T-helper 2 cell treated with Interferon-gamma antibody and Interleukin-4, amounts not matched to agents 5 μg/mL and 100 μg/mL, for 36 hours (primary cell): ENCODE data around the gene CACNA1B.
"Not testable (repeated sequence)": the region's sequence is repeated elsewhere in the genome, so short reads cannot be mapped to it uniquely, and the experiment has no call there.

Experiments
- DNase-seq: peaks from one replicate; pipeline ENCODE4 v3.0.0; 2021; ENCODE audit warnings: low spot score
- H3K27ac Mint-ChIP-seq: one replicate; pipeline ENCODE4 v1.8.0; 2021; ENCODE audit warnings: mild to moderate bottlenecking, mixed read lengths
- H3K27me3 Mint-ChIP-seq: one replicate; pipeline ENCODE4 v1.8.0; 2021; ENCODE audit warnings: low read depth, mixed read lengths
- H3K36me3 Mint-ChIP-seq: one replicate; pipeline ENCODE4 v1.8.0; 2021; ENCODE audit warnings: low read depth, mixed read lengths
- H3K4me1 Mint-ChIP-seq: one replicate; pipeline ENCODE4 v1.8.0; 2021; ENCODE audit warnings: low read depth, mixed read lengths
- H3K4me3 Mint-ChIP-seq: one replicate; pipeline ENCODE4 v1.8.0; 2022; ENCODE audit warnings: mild to moderate bottlenecking, moderate library complexity, mixed read lengths
- H3K9me3 Mint-ChIP-seq: one replicate; pipeline ENCODE4 v1.8.0; 2021; ENCODE audit warnings: mixed read lengths

CACNA1B gene

GRCh38 chr9:138116521-138116920, 238.9 kb downstream of the CACNA1B start:
- no peak overlapping the region for H3K4me3 Mint-ChIP-seq
- no peaks in the 10 kb centered on the region for H3K27me3 Mint-ChIP-seq
- no peaks in the 10 kb centered on the region for H3K9me3 Mint-ChIP-seq
- no peak overlapping the region for H3K27ac Mint-ChIP-seq
- no peak for DNase-seq
- no peaks in the 10 kb centered on the region for H3K36me3 Mint-ChIP-seq
- H3K4me1 Mint-ChIP-seq: no peaks in the 10 kb centered on the region

- H3K27me3 Mint-ChIP-seq: no peaks in the 10 kb centered on the region
- no peaks in the 10 kb centered on the region for H3K36me3 Mint-ChIP-seq
- H3K27ac Mint-ChIP-seq: no peak overlapping the region
- DNase-seq: no peak
- no peaks in the 10 kb centered on the region for H3K9me3 Mint-ChIP-seq
- no peak overlapping the region for H3K4me3 Mint-ChIP-seq
- H3K4me1 Mint-ChIP-seq: no peaks in the 10 kb centered on the region
Observed at GRCh38 chr9:138117101-138117750, 239.6 kb downstream of the CACNA1B start.

- H3K4me1 Mint-ChIP-seq: no peaks in the 10 kb centered on the region
- no peak overlapping the region for H3K4me3 Mint-ChIP-seq
- H3K27me3 Mint-ChIP-seq: no peaks in the 10 kb centered on the region
- H3K27ac Mint-ChIP-seq: no peak overlapping the region
- no peaks in the 10 kb centered on the region for H3K9me3 Mint-ChIP-seq
- no peak for DNase-seq
- no peaks in the 10 kb centered on the region for H3K36me3 Mint-ChIP-seq
Observed at GRCh38 chr9:138117836-138118235, 240.3 kb downstream of the CACNA1B start.

- H3K4me3 Mint-ChIP-seq: no peak overlapping the region
- H3K36me3 Mint-ChIP-seq: no peaks in the 10 kb centered on the region
Observed at GRCh38 chr9:138118601-138119071, 241.1 kb downstream of the CACNA1B start.

GRCh38 chr9:138119202-138120027, 241.8 kb downstream of the CACNA1B start:
- Mint-ChIP-seq H3K36me3 (no peaks in the 10 kb centered on the region), H3K4me3 (no peak overlapping the region), H3K27ac (no peak overlapping the region), H3K4me1 (no peaks in the 10 kb centered on the region), H3K9me3 (no peaks in the 10 kb centered on the region), H3K27me3 (no peaks in the 10 kb centered on the region)
- no peak for DNase-seq

More at GRCh38 chr9:138118601-138119071, 241.1 kb downstream of the CACNA1B start:
- Mint-ChIP-seq H3K4me1 (no peaks in the 10 kb centered on the region), H3K9me3 (no peaks in the 10 kb centered on the region), H3K27me3 (no peaks in the 10 kb centered on the region), H3K27ac (no peak overlapping the region)
- DNase-seq: no peak

- Mint-ChIP-seq H3K4me3 (no peak overlapping the region), H3K4me1 (no peaks in the 10 kb centered on the region), H3K36me3 (no peaks in the 10 kb centered on the region), H3K27ac (no peak overlapping the region), H3K9me3 (no peaks in the 10 kb centered on the region), H3K27me3 (no peaks in the 10 kb centered on the region)
- DNase-seq: no peak
Observed at GRCh38 chr9:138120072-138120471, 242.5 kb downstream of the CACNA1B start.

- Mint-ChIP-seq H3K27me3 (no peaks in the 10 kb centered on the region), H3K9me3 (no peaks in the 10 kb centered on the region), H3K27ac (no peak overlapping the region), H3K4me1 (no peaks in the 10 kb centered on the region), H3K36me3 (no peaks in the 10 kb centered on the region), H3K4me3 (no peak overlapping the region)
- no peak for DNase-seq
Observed at GRCh38 chr9:138120511-138121437, 243.2 kb downstream of the CACNA1B start.

- no peaks in the 10 kb centered on the region for H3K36me3 Mint-ChIP-seq
- no peaks in the 10 kb centered on the region for H3K27me3 Mint-ChIP-seq
- no peak for DNase-seq
- H3K4me3 Mint-ChIP-seq: no peak overlapping the region
- H3K27ac Mint-ChIP-seq: no peak overlapping the region
- no peaks in the 10 kb centered on the region for H3K4me1 Mint-ChIP-seq
- no peaks in the 10 kb centered on the region for H3K9me3 Mint-ChIP-seq
Observed at GRCh38 chr9:138121438-138122050, 244.0 kb downstream of the CACNA1B start.

- H3K36me3 Mint-ChIP-seq: no peaks in the 10 kb centered on the region
- H3K27me3 Mint-ChIP-seq: no peaks in the 10 kb centered on the region
- DNase-seq: no peak
- H3K9me3 Mint-ChIP-seq: no peaks in the 10 kb centered on the region
- no peak overlapping the region for H3K4me3 Mint-ChIP-seq
- no peaks in the 10 kb centered on the region for H3K4me1 Mint-ChIP-seq
- no peak overlapping the region for H3K27ac Mint-ChIP-seq
Observed at GRCh38 chr9:138122201-138122600, 244.6 kb downstream of the CACNA1B start.

GRCh38 chr9:138122676-138123075, 245.1 kb downstream of the CACNA1B start:
- H3K27me3 Mint-ChIP-seq: no peaks in the 10 kb centered on the region
- H3K27ac Mint-ChIP-seq: no peak overlapping the region
- no peak overlapping the region for H3K4me3 Mint-ChIP-seq
- H3K9me3 Mint-ChIP-seq: no peaks in the 10 kb centered on the region
- no peaks in the 10 kb centered on the region for H3K4me1 Mint-ChIP-seq
- H3K36me3 Mint-ChIP-seq: no peaks in the 10 kb centered on the region
- no peak for DNase-seq

GRCh38 chr9:138123086-138123485, 245.5 kb downstream of the CACNA1B start:
- Mint-ChIP-seq H3K36me3 (no peaks in the 10 kb centered on the region), H3K27ac (no peak overlapping the region)

GRCh38 chr9:138126090-138126857, 248.7 kb downstream of the CACNA1B start:
- not testable (repeated sequence) for H3K9me3 Mint-ChIP-seq, H3K27me3 Mint-ChIP-seq, H3K36me3 Mint-ChIP-seq, H3K27ac Mint-ChIP-seq, H3K4me1 Mint-ChIP-seq, H3K4me3 Mint-ChIP-seq
- peak; percentile 65 for DNase-seq

More at GRCh38 chr9:138123086-138123485, 245.5 kb downstream of the CACNA1B start:
- Mint-ChIP-seq H3K27me3 (no peaks in the 10 kb centered on the region), H3K4me1 (no peaks in the 10 kb centered on the region), H3K4me3 (no peak overlapping the region), H3K9me3 (no peaks in the 10 kb centered on the region)
- no peak for DNase-seq
